Neural cell (in vitro differentiated cells): ENCODE results near the gene CAND1.

ENCODE experiments used
- EP300 ChIP-seq: fragments of 450-650 bp; conservative IDR thresholded peaks from 2 replicates; pipeline ENCODE4 v1.6.1; 2014; ENCODE audit warnings: antibody characterized with exemption, mild to moderate bottlenecking, moderate library complexity; ENCODE audit not compliant: poor library complexity, severe bottlenecking
- EZH2 ChIP-seq: fragments of 200-600, 300-800 bp; shearing (Covaris generic), sonication (generic); IDR thresholded peaks from 2 replicates; pipeline ENCODE4 v1.6.1; 2014; ENCODE audit warnings: antibody characterized with exemption, low read length, borderline replicate concordance, mild to moderate bottlenecking; ENCODE audit not compliant: insufficient read depth, poor library complexity, severe bottlenecking
- POLR2AphosphoS5 ChIP-seq: IDR thresholded peaks from 2 replicates; pipeline ENCODE4 v1.6.1; 2012
- TF ChIP-seq, protein P1 (sequence below): fragments of 450-650 bp; IDR thresholded peaks from 2 replicates; pipeline ENCODE4 v1.5.1; 2014; ENCODE audit warnings: antibody characterized with exemption, mild to moderate bottlenecking, moderate library complexity; ENCODE audit not compliant: poor library complexity, severe bottlenecking

DNA sequence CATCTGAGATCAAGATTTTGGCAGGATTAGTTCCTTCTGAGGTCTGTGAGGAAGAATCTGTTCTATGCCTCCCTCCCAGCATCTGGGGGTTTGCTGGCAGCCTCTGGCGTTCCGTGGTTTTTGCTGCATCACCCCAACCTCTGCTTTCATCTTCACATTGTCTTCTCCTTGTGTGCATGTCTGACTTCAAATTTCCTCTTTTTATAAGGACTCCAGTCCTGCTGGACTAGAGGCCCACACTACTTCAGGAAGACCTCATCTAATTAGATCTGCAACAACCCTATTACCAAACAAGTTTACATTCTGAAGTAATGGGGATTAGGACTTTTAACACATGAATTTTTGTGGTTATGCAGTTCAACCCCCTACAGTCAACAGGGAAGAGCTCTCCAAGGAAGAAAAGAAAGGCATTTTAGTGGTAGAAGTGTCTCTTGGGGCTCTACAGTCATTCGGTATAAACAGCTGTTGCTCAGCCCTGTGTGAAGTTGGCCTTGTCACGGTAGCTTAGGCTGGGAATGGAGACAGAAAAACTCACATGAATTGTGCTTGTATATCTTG is 89.7 kb downstream of the CAND1 start:
- TF ChIP-seq EZH2, result no peak
- TF ChIP-seq, protein P1, sequence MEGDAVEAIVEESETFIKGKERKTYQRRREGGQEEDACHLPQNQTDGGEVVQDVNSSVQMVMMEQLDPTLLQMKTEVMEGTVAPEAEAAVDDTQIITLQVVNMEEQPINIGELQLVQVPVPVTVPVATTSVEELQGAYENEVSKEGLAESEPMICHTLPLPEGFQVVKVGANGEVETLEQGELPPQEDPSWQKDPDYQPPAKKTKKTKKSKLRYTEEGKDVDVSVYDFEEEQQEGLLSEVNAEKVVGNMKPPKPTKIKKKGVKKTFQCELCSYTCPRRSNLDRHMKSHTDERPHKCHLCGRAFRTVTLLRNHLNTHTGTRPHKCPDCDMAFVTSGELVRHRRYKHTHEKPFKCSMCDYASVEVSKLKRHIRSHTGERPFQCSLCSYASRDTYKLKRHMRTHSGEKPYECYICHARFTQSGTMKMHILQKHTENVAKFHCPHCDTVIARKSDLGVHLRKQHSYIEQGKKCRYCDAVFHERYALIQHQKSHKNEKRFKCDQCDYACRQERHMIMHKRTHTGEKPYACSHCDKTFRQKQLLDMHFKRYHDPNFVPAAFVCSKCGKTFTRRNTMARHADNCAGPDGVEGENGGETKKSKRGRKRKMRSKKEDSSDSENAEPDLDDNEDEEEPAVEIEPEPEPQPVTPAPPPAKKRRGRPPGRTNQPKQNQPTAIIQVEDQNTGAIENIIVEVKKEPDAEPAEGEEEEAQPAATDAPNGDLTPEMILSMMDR, result no peak
- TF ChIP-seq POLR2AphosphoS5, result no peak
- TF ChIP-seq EP300, result no peak
